GF-D8 (cell line): ENCODE measurements around the gene GSE1.
A peak's percentile ranks its signal among the peaks of the same experiment; 100 is the strongest.

ENCODE experiments used
- DNase-seq: peaks from one replicate; lab custom pipeline; 2025; lab: John Stamatoyannopoulos, UW

Gene GSE1

DNA sequence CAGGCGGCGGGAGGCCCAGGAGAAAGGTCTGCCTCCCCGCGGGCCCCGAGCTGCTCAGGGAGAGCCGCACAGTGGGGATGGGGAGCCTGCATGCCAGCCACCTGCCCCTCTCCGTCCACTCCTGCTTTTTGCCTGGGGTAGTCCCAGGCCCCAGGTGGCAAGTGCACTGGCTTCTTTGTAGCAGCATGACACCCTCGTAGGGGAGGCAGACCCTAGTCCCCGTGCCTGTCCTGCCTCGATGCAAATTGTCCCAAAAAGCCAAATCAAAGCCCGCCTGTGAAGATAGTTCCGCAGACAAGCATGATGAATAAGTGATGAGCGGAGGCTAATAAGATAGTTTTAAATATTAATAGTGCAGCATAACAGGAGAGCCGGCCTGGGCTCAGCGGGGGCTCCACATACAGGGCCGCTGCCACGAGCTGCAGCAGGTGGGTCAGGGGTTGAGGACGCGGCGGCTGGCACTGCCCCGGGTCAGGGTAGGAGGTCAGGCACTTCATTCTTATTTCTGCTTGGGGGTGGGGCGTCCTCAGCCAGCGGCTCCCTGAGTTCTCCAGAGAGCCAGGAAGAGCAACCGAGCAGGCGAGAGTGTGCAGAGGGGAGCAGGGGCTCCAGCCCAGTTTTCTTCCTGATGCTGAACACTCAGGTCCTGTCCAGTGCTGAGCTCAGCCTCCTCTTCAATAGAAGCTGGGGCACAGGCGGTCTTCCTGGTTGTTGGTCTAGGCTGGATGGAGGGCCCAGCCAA is 48.8 kb downstream of the GSE1 start:
- DNase-seq, result no peak

DNA sequence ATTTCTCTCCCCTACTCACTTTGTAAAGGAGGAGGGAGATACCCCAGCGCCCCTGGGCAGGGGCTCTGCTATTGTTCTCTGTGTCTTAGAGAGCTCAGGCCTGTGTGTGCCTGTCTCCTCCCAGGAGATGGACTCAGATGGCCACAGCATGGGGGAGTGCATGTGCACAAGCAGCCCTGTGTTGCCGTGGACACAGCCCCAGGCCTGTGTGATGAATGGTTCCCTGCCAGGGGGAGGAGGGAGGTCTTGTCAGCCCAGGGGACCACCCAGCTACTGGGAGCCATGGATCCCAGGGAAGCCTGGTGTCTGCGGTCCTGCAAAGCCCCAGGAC is 49.3 kb downstream of the GSE1 start:
- DNase-seq, result no peak

DNA sequence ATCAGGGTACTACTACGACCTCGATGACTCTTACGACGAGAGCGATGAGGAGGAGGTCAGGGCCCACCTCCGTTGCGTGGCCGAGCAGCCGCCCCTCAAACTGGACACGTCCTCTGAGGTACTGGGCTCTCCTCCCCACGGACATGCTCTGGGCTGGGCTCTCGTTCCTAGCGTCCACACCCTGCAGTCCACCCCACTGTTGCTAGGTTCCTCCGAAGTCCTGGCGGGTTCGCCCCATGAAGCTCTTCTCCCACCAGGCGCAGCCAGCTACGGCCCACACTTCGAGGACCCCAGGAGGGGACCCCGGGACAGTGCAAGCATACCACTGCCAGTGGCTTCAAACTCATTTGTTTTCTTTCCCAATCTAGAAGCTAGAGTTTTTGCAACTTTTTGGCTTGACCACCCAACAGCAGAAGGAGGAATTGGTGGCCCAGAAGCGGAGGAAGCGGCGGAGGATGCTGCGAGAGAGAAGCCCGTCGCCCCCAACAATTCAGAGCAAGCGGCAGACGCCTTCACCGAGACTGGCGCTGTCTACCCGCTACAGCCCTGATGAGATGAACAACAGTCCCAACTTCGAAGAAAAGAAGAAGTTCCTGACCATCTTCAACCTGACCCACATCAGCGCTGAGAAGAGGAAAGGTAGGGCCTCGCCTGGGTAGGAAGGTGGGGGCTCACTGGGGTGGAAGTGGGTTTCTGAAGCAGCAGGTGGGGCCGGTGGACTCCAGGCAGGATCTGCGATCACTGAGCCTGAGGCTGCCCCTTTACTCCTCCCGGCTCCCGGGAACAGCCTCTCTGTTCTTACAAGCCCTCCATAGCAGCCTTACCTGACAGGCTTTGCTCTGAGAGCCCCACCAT is 50.1 kb downstream of the GSE1 start:
- no peak for DNase-seq

DNA sequence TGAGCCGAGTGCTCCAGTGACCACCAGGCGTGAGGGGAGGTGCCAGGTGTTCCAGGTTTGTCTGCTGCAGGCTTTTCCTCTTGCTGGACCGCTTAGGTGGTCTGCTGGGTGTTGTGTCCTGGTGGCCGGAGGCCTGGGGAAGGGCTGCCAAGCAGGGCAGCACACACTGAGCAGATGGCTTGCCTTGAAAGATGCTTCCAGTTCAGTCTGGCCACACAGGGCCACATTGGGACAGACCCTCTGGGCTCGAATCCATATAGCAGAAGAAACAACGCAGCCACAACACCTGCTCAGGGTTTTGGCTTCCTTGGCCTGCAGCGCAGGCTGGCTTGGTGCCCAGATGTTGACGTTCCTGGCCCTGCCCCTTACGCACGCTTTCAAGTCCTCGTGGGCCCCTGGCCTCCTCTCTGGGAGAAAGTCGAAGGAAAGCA is 50.8 kb downstream of the GSE1 start:
- DNase-seq, result no peak

DNA sequence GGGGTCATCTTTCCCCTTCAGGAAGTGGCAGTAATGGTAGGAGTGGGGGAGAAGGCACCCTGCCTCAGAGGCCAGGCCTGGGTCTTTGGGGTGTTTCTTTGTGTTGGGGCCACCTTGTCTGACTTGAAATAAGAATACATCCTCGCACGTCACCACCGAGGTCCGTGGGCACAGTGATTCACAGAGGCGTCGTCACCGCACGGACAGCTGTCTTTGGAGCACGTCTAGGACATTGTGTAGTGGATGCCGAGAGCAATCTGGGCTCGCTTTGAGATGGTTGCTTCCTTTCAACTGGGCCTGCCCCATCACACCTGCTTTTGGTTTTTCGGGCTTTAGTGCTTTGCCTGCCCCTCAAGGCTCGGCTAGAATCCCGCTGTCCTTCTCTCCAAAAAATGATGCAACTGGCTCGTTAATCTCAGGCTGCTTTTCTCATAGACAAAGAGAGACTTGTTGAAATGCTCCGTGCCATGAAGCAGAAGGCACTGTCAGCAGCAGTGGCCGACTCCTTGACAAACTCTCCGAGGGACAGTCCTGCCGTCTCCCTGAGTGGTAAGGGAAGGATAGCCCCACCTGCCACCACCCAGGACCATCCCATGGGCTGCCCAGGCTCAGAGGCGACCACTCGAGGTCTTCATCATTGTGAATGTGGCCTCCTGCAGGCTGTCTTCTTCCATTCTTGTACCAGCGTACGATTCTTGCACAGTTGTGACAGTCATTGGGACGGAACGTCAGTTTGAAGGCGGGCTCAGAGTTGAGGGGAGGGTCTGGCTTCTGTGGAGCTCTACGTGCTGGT is 51.7 kb downstream of the GSE1 start:
- DNase-seq, result no peak

DNA sequence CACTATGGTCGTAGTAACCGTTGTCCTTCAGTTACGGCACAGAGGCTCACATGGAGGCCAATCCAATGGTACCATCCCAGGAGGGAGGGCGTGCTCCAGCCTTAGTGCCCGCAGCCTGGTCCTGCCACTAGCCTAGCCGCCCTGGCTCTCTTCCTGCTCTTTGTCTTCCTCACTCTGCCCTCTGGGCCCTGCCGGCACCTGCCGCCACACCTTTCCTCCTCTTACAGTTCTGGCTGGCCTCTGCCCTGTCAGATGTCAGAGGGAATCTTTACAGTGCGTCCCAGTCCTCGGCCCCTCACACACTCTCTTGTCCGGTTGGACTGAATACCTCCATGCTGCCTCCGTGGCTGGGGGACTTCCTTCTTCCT is 52.2 kb downstream of the GSE1 start:
- no peak for DNase-seq

DNA sequence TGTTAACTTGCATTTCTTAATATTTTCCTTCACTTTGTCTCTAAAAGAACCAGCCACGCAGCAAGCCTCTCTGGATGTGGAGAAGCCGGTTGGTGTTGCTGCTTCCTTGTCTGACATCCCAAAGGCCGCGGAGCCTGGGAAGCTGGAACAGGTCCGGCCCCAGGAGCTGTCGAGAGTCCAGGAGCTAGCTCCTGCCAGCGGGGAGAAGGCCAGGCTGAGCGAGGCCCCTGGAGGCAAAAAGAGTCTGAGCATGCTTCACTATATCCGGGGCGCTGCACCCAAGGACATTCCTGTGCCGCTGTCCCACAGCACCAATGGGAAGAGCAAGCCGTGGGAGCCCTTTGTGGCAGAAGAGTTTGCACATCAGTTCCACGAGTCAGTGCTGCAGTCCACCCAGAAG is 52.8 kb downstream of the GSE1 start:
- no peak for DNase-seq

DNA sequence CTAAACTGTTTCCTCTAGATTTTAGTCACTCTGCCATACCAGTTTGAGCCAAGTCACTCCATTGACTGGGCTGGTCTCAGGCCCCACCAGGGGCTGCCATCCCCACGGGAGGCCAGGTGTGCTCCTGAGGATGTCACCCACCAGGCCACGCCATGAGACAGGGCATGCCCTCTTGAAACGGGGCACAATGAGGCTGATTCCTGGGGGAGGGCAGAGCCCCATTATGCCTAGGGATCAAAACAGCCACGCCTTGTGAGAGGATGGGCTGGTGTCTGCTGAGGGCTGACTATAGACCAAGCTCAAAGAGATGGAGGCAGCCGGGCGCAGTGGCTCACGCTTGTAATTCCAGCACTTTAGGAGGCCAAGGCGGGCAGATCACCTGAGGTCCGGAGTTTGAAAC is 54.1 kb downstream of the GSE1 start:
- no peak for DNase-seq

DNA sequence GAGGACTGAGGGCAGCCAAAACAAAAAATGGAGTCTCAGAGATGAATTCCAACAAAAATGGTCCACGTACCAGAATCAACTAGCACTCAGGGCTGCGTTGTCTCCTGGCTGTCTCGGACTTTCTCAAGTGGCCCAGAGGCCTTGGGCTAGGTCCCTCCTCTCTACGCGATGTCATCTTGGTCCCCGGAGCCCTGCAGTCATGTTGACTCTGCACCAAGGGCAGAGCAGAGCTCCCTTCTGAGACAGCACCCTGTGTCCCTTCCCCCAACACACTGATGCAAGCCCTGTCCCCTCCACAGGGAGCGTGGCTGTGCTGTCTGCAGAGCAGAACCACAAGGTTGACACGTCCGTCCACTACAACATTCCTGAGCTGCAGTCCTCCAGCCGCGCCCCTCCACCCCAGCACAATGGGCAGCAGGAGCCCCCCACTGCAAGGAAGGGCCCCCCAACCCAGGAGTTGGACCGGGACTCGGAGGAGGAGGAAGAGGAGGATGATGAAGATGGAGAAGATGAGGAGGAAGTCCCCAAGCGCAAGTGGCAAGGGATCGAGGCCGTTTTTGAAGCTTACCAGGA is 54.8 kb downstream of the GSE1 start:
- DNase-seq, result no peak

DNA sequence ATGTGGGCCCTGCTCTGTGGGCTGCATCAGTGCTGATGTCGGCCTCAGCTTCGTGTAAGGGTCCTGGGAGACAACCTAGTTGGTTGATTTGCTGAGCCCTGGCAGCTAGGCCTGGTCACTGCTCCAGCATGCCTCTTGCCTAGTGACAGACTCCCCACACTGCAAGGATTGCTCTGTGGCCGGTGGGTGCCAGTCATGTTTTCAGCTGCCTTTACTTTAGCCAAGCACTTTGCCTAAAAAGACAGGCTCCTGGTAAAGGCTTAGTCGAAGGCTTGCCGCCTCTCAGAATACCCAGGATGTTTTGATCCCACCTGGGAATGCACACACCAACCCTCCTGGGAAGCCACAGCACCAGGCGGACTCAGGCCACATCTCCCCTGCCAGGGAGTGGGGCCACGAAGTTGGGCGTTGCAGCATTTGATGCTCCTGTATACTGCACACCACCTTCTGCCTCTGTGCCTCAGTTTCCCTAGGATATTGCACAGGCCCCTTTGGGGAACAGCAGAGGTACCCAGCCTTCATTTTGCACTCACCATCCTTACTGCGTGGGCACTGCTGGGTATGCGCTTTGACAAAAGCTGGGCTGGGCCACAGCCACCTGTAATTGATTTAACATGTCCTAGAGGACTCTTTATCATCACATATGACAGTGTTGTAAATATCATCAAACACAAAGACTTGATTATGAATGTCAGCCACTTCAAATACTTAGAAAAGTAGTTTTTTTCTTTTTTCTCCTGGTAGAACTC is 55.7 kb downstream of the GSE1 start:
- no peak for DNase-seq

DNA sequence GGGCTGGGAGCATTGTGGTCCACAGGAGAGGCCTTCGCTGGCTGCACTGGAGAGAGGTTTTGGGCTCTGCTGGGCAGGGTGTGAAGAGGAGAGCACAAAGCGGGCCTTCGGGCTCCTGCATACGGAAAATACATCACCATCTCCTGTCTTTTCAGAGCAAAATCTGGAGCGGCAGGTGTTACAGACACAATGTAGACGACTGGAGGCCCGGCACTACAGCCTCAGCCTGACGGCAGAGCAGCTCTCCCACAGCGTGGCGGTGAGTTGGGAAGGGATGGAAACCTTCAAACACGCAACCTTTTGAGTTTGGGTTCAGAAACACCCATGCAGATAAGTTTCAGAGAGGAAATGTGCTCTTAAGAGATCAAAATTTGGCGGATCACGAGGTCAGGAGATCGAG is 57.7 kb downstream of the GSE1 start:
- no peak for DNase-seq

DNA sequence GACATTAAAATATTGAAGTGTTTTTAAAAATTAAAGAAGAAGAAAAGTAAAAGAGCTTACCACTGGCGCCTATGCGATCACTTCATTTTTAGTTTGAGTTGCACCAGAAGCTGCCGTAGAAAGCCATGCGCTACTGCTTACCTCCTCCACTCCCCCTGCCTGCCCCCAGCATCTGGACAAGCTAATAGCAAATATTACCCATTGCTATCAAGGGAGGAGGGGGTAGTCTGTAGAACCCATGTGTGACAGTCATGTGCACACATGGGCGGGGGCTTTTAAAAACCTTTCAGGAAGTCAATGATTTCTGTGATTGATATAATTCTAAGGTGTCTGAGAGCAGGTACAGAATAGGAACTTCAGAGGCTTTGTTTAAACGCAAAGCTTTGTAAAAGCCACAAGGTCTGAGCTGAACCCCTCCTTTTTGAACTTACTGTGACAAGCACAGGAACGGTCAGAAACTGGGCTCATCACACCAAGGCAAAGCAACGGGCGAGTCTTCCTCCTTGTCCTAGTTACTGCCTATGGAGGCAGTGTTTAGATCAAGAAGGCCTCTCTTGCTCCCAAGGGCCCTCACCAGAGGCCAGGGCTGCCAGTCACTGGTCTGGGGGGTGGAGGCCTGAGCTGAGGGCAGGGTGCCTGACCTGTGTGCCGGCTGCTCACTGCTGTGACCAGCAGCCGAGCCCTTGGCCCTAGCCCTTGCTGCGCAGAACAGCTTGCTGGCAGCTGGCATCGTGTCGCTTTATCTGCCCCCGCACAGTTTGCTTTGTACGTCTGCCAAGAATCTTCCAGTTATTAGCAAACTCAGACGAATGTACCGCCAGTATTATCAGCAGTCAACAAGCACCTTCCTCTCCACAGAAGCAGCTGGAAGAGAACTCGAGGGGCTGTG is 60.7 kb downstream of the GSE1 start:
- no peak for DNase-seq

DNA sequence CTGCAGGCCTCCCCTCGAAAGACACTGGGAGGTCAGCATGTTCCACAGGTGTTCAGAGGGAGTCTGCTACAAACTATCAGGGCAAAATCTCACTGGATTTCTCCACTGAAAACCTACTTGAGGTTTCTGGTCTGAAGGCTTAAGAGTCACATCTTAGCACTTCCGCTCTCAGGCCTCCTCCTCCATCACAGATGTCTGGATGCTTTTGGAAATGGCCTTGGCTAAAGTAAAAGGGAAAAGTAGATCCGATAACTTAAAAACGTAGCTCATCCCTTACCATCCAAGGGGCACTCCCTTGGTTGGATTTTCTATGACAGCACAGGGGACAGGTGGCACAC is 61.3 kb downstream of the GSE1 start:
- no peak for DNase-seq

DNA sequence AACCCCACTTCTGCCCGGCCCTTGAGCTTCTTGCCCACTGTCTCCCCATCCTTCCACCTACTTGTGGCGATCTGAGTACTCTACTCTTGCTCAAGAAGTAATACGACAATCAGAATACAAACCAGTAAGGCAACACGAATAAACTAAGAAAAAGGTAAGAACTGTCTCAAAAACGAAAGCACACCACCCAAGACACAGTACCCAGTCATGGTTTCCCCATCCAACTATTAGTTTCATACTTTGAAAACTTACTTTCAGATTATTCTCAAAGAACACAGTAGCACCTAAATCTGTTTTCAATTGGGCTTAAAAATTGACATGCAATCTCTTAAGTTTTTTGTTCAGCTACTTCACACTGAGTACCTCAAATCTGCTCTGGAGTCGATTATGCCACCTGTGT is 61.7 kb downstream of the GSE1 start:
- no peak for DNase-seq

DNA sequence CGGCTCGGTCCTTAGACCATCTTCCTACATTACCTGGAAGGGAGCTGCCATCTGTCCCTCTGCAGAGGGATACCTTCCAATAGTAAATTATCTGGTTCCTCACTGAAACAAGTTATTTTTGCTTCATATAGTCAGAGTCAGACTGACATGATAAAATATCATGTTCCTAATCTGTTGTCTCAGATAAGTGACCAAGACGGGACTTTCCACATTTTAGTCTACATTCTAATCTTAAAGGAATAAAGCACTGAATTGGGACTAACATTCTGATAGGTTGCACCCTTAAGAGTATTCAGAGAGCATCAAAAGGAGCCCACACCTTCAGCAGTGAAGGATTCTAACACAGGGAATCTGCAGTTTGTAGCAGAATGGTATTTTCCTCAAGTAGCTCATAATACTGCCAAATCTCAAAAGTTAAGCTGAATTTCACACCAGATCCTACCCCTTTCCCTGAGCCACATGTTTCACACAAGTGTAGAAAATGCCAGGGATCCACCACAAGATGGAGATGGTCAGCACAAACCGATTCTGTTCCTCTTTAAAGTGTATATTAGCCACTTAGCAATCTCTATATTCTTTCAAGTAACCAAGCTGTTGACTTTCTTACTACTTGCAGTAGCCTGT is 62.2 kb downstream of the GSE1 start:
- DNase-seq, result peak; percentile 21

DNA sequence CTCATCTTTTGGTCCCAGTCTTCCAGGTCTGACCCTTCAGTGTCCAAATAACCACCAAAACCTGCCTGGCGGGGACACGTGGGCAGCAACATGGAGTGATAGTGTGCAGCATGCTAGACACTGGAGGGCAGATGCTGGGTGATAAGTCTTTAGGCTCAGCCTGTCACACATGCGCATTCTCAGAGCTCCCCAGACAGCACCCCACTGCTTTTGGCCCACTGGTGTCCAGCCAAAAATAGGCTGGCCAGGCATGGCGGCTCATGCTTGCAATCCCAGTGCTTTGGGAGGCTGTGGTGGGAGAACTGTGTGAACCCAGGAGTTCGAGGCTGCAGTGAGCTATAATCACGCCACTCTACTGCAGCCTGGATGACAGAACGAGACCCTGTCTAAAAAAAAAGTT is 63.3 kb downstream of the GSE1 start:
- no peak for DNase-seq

DNA sequence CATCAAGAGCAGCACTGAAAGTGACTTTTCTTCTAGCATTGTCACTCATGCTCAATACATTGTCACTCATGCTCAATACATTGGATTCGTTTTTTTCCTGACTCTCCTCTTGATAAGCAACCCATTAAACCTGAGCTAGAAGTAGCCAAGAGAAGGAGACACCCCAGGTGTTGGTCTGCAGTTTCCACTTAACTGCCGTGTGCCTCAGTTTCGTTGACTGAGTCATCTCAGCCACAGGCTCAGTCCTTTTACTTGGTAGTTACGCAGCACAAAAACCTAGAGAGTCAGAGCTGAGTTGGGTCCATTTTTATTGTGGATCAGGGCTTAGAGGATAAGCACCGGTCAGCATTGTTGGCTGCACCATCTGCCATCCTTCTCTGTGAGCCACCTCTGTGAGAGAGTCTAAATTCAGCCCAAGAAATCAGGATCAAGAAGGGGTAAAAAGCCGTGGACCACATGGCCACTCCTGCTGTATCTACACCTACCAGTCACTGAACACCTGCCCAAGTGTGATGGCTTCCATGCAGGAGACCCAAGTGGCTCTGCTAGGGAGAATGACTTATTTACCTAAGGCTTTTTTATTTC is 64.4 kb downstream of the GSE1 start:
- DNase-seq, result no peak

DNA sequence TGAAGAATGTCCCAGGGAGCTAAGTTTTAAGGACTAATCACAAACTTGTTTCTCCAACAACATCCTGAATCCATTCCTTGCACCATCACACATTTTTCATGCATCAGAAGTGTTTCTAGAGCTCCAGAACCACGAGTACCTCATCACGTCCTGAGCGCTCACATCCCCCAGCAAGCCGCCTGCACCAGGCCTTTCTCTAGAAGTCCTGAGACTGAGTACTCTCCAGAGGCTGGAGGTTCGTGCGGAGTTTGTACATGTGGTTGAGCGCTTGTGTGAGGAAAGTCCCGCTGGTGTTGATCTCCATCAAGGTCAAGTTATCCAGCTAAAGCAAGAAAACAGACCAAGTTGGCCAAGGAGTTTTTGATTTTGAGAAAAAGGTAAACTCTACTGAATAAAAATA is 64.9 kb downstream of the GSE1 start:
- DNase-seq, result no peak

DNA sequence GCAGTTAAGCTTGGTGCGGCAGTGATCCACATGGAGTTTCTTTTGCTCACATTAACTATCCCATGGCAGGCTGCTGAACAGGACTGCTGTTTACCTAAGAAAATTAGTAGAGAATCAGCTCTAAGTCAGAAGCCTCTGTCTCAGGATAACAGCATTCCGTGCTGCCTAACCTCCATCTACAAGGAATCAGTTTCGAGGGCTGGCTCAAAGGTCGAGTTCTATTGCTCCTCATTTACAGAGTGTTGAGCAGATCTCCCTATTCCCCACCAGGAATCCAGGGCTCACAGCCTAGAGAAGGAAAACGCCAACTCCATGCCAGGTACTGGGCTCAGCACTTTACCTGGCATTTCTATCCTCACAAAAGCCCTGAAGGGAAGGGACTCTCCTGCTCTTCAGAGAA is 65.7 kb downstream of the GSE1 start:
- DNase-seq, result no peak

DNA sequence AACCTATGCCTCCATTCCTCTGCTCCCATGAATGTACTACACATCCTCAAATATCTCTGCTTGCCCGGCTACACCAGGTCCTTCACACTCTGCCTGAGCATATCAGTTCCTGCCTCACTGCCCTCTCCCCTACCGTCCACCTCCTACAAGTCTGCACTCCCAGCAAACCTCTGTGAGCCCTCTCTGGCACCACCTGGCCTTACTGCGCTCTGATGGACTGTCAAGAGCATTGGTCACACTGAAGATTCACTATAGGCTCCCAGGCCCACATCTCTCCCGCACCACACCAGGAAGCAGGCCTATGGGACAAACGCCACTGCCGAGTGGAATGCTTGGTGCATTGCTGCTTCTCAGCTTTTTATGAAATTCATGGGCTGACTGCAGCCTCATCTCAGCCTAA is 66.7 kb downstream of the GSE1 start:
- DNase-seq, result no peak
